Stimulated activated CD4-positive, alpha-beta T cell treated with anti-CD3 and anti-CD28 coated beads, Interleukin-15, amount 100 ng/mL, for 1 hour (primary cell): Measurements from ENCODE around the gene RPAP3.
"Not testable (repeated sequence)": the region's sequence is repeated elsewhere in the genome, so short reads cannot be mapped to it uniquely, and the experiment has no call there.

Experiments
- DNase-seq, 2 donors: peaks; one replicate each; pipeline ENCODE4 v3.0.0-alpha.2; 2020; ENCODE audit warnings: low read depth in 1 of 2, low spot score in 1 of 2

The RPAP3 gene

GRCh38 chr12:47679785-47680184, 26.0 kb downstream of the RPAP3 start:
- DNase-seq = no peak

DNA sequence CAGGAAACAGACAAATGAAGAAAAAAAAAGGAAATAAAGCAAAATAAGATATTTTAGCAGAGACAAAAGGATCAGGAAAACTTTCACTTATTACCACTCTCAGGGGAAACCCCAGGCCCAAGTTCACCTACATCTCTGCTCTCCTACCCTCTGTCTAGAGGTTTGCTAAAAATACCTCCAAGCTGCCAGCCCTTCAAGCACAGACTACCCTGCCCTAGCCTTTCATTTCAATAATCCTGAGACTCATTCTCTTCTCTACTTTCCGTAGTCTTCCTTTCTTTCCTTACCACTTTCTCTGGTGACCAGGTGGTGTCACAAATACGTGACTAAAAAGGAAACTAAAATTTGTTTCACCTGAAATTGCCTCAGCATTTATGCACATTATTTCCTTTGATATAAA, 33.8 kb downstream of the RPAP3 start:
- no peak for DNase-seq

DNA sequence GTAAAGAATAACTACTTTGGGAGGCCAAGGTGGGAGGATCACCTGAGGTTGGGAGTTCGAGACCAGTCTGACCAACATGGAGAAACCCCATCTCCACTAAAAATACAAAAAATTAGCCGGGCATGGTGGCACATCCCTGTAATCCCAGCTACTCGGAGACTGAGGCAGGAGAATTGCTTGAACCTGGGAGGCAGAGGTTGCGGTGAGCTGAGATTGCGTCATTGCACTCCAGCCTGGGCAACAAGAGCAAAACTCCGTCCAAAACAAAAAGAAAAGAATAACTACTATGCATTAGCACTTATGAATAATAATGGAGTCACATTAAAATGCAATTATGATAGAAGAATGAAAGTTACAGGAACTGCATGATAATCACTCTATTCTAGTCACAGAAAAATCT, 37.9 kb downstream of the RPAP3 start:
- DNase-seq = not testable (repeated sequence)

GRCh38 chr12:47652521-47653234, 53.2 kb downstream of the RPAP3 start:
- no peak for DNase-seq

DNA sequence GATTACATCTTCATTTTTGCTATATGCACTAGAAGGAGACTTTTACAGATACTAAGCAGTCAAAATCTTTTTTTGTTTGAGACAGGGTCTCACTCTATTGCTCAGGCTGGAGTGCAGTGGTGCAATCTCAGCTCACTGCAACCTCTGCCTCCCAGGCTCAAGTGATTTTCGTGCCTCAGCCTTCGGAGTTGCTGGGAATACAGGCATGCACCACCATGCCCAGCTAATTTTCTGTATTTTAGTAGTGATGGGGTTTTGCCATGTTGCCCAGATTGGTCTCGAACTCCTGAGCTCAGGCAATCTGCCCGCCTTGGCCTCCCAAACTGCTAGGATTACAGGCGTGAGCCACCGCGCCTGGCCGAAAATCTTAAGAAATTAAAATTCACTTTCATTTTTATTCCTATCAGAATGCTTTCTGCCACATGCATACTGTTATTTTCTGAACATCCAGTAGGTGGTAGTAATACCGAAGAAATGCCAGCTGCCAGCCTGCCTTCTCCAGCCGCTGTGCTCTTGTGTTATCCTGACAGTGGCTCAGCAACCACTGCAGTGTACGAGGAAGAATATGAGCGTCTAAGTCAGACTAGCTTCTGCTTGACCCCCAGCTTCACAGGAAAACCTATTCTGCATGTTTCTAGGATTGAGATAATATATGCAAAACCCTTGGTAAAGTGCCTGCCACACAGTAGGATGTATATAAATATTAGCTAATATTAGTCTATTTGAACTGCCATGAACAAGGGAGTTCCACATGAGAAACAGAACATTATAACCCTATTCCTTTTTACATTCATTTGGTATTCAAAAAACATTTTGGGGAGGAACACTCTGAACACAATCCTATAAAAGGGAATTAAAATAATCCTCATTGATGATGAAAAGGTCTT, 54.2 kb downstream of the RPAP3 start:
- peak; percentile 7 to 12 for DNase-seq

- DNase-seq = no peak
These were observed 55.4 kb downstream of the RPAP3 start for GRCh38 chr12:47650469-47650868.

GRCh38 chr12:47649381-47649780, 56.4 kb downstream of the RPAP3 start:
- DNase-seq = no peak

DNA sequence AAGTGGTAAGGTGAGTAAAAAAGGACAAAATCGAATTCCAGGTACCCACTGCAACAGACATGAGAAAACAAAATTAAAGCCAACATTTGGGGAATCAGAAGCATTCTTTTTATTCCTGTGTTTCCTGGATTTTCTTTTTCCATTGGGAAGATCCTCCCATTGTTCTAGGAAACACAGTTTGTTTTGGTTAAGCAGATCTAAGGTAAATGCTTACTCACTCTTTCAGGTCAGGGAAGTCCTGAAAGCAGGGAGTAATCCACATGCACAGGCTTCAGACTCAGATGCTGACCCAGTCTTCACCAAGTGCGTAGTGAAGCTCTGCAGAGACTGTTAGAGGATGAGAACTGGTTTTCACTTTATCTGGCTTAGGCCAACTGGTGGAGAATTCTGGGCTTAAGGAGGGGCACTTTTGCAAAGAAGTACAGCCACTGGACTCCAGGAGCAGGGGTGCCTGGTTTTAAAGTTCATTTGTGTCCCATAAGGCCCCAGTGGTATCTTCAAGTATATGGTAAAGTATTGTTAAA, 57.7 kb downstream of the RPAP3 start:
- no peak for DNase-seq

GRCh38 chr12:47642310-47642709, 63.5 kb downstream of the RPAP3 start:
- DNase-seq = not testable (repeated sequence)

GRCh38 chr12:47636908-47637780, 68.7 kb downstream of the RPAP3 start:
- DNase-seq = peak in 1 of 2 donors; percentile 7

DNA sequence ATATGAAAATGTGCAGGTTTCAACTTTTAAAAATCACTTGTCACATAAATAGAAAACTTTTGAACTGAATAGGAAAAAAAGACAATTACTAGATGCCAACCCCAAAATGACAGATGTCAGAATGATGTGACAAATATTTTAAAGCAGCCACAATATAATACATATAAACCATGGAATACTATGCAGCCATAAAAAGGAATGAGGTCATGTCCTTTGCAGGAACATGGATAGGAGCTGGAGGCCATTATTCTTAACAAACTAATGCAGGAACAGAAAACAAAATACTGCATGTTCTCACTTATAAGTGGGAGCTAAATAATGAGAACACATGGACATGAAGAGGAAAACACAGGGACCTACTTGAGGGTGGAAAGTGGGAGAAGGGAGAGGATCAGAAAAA, 70.1 kb downstream of the RPAP3 start:
- DNase-seq = not testable (repeated sequence)

DNA sequence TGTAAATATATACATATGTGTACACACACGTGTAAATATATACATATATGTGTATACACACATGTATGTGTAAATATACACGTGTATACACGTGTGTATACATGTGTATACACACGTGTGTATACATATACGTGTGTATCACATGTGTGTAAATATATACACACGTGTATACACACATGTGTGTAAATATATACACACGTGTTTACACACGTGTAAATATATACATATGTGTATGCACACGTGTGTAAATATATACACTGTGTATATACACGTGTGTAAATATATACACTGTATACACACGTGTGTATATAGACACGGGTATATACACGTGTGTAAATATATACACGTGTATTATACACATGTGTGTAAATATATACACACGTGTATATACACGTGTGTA, 71.7 kb downstream of the RPAP3 start:
- DNase-seq = no peak

- DNase-seq = no peak
These were observed 83.9 kb downstream of the RPAP3 start for GRCh38 chr12:47621960-47622359.

- DNase-seq = no peak
These were observed 88.4 kb downstream of the RPAP3 start for GRCh38 chr12:47617476-47617875.

DNA sequence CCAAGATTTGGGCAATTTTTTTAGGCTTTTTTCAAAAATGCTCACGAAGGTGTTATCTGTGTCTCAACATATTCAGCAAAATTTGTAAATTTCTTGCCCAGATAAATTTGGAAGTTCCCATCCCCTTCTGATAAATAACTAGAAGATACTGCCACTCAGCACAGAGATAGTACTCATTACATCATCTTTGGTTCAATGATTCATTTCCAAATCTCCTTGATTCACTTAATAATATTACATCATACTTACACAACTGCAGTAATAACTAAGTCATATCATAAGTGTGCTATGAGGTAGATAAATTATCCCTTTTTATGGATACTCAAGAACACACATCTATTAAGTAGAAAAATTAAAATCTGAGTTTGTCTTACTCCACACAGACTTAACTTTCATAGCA, 89.4 kb downstream of the RPAP3 start:
- no peak for DNase-seq

GRCh38 chr12:47615711-47616110, 90.1 kb downstream of the RPAP3 start:
- DNase-seq = no peak

DNA sequence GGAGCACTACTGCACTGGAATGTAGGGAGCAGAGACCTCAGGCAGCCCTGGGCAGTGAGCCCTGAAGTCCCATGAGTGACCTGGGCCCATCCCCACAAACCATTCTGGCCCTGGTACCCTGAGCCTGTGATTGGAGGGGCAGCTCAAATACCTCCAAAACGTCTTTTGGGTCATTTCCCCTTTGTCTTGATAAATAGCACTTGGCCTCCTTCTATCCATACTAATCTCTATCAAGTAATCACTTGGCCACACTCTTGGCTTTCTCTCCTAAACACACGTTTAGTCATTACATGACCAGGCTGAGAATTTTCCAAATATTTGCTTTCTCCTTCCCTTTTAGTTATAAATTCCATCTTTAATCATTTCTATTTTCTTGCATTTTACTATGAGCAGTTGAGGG, 91.3 kb downstream of the RPAP3 start:
- no peak for DNase-seq

DNA sequence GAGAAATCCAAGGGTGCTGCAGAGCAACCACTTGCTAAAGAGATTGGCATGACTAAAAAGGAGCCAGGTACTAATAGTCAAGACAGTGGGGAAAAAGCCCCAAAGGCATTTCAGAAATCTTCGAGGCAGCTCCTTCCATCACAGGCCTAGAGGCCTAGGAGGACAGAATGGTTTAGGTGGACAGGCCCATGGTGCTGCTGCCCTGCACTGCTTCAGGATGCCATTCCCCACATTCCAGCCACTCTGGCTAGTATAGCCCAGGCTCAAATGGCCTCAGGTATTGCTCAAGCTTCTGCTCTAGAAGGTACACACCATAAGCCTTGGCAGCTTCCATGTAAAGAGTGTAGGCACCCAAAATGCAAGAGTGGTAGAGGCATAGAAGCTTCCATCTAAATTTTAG, 92.9 kb downstream of the RPAP3 start:
- DNase-seq = no peak

DNA sequence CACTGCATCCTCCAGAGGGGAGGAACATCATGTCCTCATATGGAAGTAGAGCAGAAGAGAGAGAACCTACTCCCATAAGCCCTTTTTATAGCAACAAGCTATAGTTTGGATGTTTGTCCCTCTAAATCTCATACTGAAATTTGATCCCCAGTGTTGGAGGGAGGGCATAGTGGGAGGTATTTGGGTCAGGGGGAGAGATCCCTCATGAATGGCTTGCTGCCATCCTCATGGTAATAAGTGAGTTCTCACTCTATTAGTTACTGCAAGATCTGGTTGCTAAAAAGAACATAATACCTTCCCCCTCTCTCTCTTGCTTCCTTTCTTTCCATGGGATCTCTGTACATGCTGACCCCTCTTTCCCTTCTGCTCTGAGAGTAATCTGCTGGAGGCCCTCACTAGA, 93.9 kb downstream of the RPAP3 start:
- DNase-seq = no peak
